ENCODE data around the gene ZBTB22.

GRCh38 chr6:33335916-33336315 lies 18.4 kb upstream of the ZBTB22 start:
- TF ChIP-seq POLR2A (IDR thresholded peaks at IDR 0.05) (no peak), CTCF (IDR thresholded peaks at IDR 0.05) (no peak)
